HepG2 (cell line): ENCODE results near the gene TMEM19. TPM values are rescaled to one million over a fixed set of nuclear protein-coding genes. Genes with fewer than 3 reads are reported as not detected.

Source experiments
- ATAC-seq: fragments of 200-7000 bp; cut with Tn5 transposase; 3 replicates; pipeline ENCODE4 v1.9.1; 2020; ENCODE audit warnings: mild to moderate bottlenecking, moderate library complexity
- BruUV-seq: library from RNA; stranded (reverse); fragments of 400-500 nt; replicated peaks from 2 replicates; lab custom pipeline; 2021; lab: Mats Ljungman, UMichigan
- CTCF ChIA-PET: fragments of 300-600 bp; formaldehyde crosslinking; extraction: SDS; loops from one replicate; lab custom pipeline; 2021; ENCODE audit warnings: low total read pairs, inconsistent platforms, low intra/inter-chr PET ratio; lab: Yijun Ruan, JAX
- POLR2A ChIA-PET: fragments of 350-600 bp; sonication (Branson Sonifier 250); formaldehyde crosslinking; loops from one replicate; lab custom pipeline; 2020; ENCODE audit warnings: antibody characterized with exemption, inconsistent platforms; lab: Yijun Ruan, JAX
- DNase-seq: peaks from one replicate; pipeline ENCODE4 v3.0.0-alpha.2; 2015; ENCODE audit warnings: low spot score
- FAIRE-seq: peaks from 3 replicates; lab custom pipeline; 2011; peaks lifted over from hg19 to GRCh38; lab: Jason Lieb, UNC
- H2AFZ ChIP-seq: one replicate; pipeline ENCODE4 v1.6.1; 2011; ENCODE audit warnings: low read length, inconsistent platforms
- H3K27ac ChIP-seq: fragments of 300-600 bp; 3 replicates; pipeline ENCODE4 v1.8.0; 2011; ENCODE audit warnings: mixed run types, mild to moderate bottlenecking, mixed read lengths, low read length, inconsistent platforms; ENCODE audit not compliant: insufficient read depth; ENCODE audit errors: extremely low read length
- H3K27me3 ChIP-seq, 2 experiments: fragments of 200-600 bp in 1 of 2; 2 replicates in 1 of 2; 3 replicates in 1 of 2; pipeline versions ENCODE4 v1.6.0 to v1.8.0; 2011; ENCODE audit warnings: low read length in 2 of 2, mild to moderate bottlenecking in 2 of 2, moderate library complexity in 2 of 2, inconsistent platforms in 1 of 2; ENCODE audit not compliant: insufficient read depth in 2 of 2, control insufficient read depth in 1 of 2
- H3K36me3 ChIP-seq, 2 experiments: fragments of 200-600 bp in 1 of 2; replicated peaks in 1 of 2; 2 replicates in 1 of 2; 3 replicates in 1 of 2; pipeline versions ENCODE4 v1.5.1 to v1.8.0; 2011; ENCODE audit warnings: low read length in 2 of 2, inconsistent platforms in 1 of 2; ENCODE audit not compliant: insufficient read depth in 2 of 2, control insufficient read depth in 1 of 2
- H3K4me1 ChIP-seq: 2 replicates; pipeline ENCODE4 v1.5.1; 2012; ENCODE audit warnings: low read length, inconsistent platforms; ENCODE audit not compliant: insufficient read depth
- H3K4me2 ChIP-seq: 2 replicates; pipeline ENCODE4 v1.6.0; 2011; ENCODE audit warnings: low read depth, low read length, inconsistent platforms
- H3K4me3 ChIP-seq, 3 experiments: fragments of 200-600 bp in 1 of 3; sonication (generic), shearing (Covaris generic) in 1 of 3; replicated peaks in 1 of 3; 2 replicates each; pipeline ENCODE4 v1.5.1; 2011 to 2016; ENCODE audit warnings: low read length in 3 of 3, inconsistent platforms in 2 of 3, low read depth in 2 of 3, mild to moderate bottlenecking in 2 of 3, control low read depth in 1 of 3, mixed read lengths in 1 of 3; ENCODE audit not compliant: insufficient read depth in 1 of 3
- H3K79me2 ChIP-seq: one replicate; pipeline ENCODE4 v1.6.1; 2011; ENCODE audit warnings: low read length, inconsistent platforms; ENCODE audit not compliant: insufficient read depth
- H3K9ac ChIP-seq: 2 replicates; pipeline ENCODE4 v1.6.0; 2011; ENCODE audit warnings: mild to moderate bottlenecking, low read depth, low read length, inconsistent platforms; ENCODE audit not compliant: insufficient read depth
- H3K9me3 ChIP-seq: 2 replicates; pipeline ENCODE4 v1.5.1; 2012; ENCODE audit warnings: mild to moderate bottlenecking, low read length
- H4K20me1 ChIP-seq: 2 replicates; pipeline ENCODE4 v1.6.0; 2011; ENCODE audit warnings: inconsistent platforms, mild to moderate bottlenecking, low read length, moderate library complexity; ENCODE audit not compliant: insufficient read depth
- AGO1 ChIP-seq: fragments of 200-400 bp; formaldehyde crosslinking; IDR thresholded peaks from 2 replicates; pipeline ENCODE4 v1.6.1; 2017; ENCODE audit warnings: mild to moderate bottlenecking, low read depth, low read length, moderate library complexity; ENCODE audit not compliant: poor library complexity, severe bottlenecking
- HOXD1 ChIP-seq: sonication (generic); formaldehyde crosslinking; IDR thresholded peaks from 2 replicates; pipeline ENCODE4 v1.5.0; 2020; ENCODE audit warnings: missing genetic modification reagents
- MAFF ChIP-seq: IDR thresholded peaks from 2 replicates; pipeline ENCODE4 v1.6.1; 2011; ENCODE audit warnings: low read depth, low read length, improper control_type of control experiment
- MAFK ChIP-seq, 2 experiments: IDR thresholded peaks in 1 of 2; conservative IDR thresholded peaks in 1 of 2; 2 replicates each; pipeline ENCODE4 v1.6.1; 2011; ENCODE audit warnings: improper control_type of control experiment in 2 of 2, low read length in 2 of 2
- SAP130 ChIP-seq: IDR thresholded peaks from 2 replicates; pipeline ENCODE4 v1.6.1; 2016; ENCODE audit warnings: low read depth
- ZFAT ChIP-seq: sonication (generic); formaldehyde crosslinking; conservative IDR thresholded peaks from 2 replicates; pipeline ENCODE4 v1.8.1; 2023; ENCODE audit warnings: missing genetic modification reagents, inconsistent platforms
- in situ Hi-C: cut with HindIII; loops from 2 replicates; pipeline ENCODE4 v1.10.0; 2017; ENCODE audit warnings: low pct_unique_long_range_greater_than_20kb; ENCODE audit not compliant: extremely low pct_ligation_motif_present
- intact Hi-C: fragments of 100-400 bp; cut with micrococcal nuclease; formaldehyde crosslinking; loops from one replicate; pipeline ENCODE4 v1.10.0; 2022; ENCODE audit not compliant: unreplicated experiment
- polyA plus RNA-seq, 8 experiments: library from polyadenylated mRNA; depleted of rRNA in 3 of 8; stranded (reverse) in 7 of 8; unstranded in 1 of 8; fragments of >200 nt; fragmentation: Illumina TruSeq in 4 of 8; extraction: Trizol in 4 of 8; gene quantifications; 2 replicates each; pipeline versions ENCODE4 v1.2.1 to v1.2.3, GENCODE V29; 2011 to 2016; ENCODE audit warnings: low read depth in 4 of 8, missing spikeins in 1 of 8, mixed read lengths in 1 of 8; ENCODE audit not compliant: insufficient read depth in 1 of 8
- total RNA-seq, 5 experiments: library from RNA; depleted of rRNA; stranded (reverse); fragments of >200 nt; fragmentation: Illumina TruSeq; extraction: Trizol; gene quantifications; 2 replicates each; pipeline ENCODE4 v1.2.3, GENCODE V29; 2016; ENCODE audit warnings: low read depth in 1 of 5
- TF ChIP-seq, protein P1 (sequence below), 2 experiments: sonication (generic) in 1 of 2; formaldehyde crosslinking in 1 of 2; IDR thresholded peaks; 2 replicates each; pipeline versions ENCODE4 v1.6.1 to v1.9.0; 2014 to 2022; ENCODE audit warnings: antibody characterized with exemption in 1 of 2, borderline replicate concordance in 1 of 2, inconsistent platforms in 1 of 2, low read depth in 1 of 2, missing genetic modification reagents in 1 of 2

TMEM19 gene
- total and polyA plus RNA-seq, 2 of the 13 experiments (the other 11 are each of a cell fraction or from before 2014, with no cell fraction given), result 16.9 to 22.5 TPM

- TF ChIP-seq, protein P1, sequence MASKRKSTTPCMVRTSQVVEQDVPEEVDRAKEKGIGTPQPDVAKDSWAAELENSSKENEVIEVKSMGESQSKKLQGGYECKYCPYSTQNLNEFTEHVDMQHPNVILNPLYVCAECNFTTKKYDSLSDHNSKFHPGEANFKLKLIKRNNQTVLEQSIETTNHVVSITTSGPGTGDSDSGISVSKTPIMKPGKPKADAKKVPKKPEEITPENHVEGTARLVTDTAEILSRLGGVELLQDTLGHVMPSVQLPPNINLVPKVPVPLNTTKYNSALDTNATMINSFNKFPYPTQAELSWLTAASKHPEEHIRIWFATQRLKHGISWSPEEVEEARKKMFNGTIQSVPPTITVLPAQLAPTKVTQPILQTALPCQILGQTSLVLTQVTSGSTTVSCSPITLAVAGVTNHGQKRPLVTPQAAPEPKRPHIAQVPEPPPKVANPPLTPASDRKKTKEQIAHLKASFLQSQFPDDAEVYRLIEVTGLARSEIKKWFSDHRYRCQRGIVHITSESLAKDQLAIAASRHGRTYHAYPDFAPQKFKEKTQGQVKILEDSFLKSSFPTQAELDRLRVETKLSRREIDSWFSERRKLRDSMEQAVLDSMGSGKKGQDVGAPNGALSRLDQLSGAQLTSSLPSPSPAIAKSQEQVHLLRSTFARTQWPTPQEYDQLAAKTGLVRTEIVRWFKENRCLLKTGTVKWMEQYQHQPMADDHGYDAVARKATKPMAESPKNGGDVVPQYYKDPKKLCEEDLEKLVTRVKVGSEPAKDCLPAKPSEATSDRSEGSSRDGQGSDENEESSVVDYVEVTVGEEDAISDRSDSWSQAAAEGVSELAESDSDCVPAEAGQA (IDR thresholded peaks at IDR 0.05; ENCODE audit: low read depth), result no peak
- TF ChIP-seq, protein P1 (CRISPR knock-in tag; IDR thresholded peaks at IDR 0.05; ENCODE audit: borderline replicate concordance), result no peak
- TF ChIP-seq ZFAT, result no peak
- TF ChIP-seq AGO1, result no peak
- no peak for TF ChIP-seq HOXD1 (CRISPR knock-in tag)
- TF ChIP-seq, all 625 proteins: peak for 4
These were observed 49.2 kb upstream of the TMEM19 start (continued) for GRCh38 chr12:71636704-71637115.

DNA sequence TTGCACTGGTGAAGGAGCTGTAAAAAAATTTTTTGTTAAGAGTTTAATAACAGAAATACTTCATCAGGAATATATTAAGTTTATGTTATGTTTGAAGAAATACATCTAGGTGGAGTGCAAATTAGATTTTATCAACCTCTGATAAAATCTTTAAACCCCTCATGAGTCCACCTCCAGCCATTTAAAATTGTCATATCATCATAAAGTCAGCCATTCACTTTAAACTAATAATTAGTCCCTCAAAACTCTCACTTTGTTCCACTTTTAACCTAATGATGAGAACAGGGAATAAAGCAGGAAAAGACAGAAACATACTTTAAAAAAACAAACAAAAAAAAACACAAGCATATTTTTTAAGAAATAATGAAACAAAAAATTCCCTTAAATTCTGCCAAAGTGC is 47.4 kb upstream of the TMEM19 start:
- in situ Hi-C loops, result no loop called here
- no peak for FAIRE-seq
- peaks cover 10 to 70% of the 10 kb centered on the region in 2 experiments for H3K36me3 ChIP-seq

More for the DNA sequence above, 47.4 kb upstream of the TMEM19 start:
- Histone ChIP-seq H3K27me3 (no peaks in the 10 kb centered on the region), H4K20me1 (no peaks in the 10 kb centered on the region; the same call in 1 of the 2 replicates), H3K9me3 (no peaks in the 10 kb centered on the region), H2AFZ (no peak overlapping the region), H3K79me2 (no peaks in the 10 kb centered on the region), H3K4me1 (no peaks in the 10 kb centered on the region), H3K4me3 (no peak overlapping the region), H3K4me2 (no peak overlapping the region), H3K9ac (no peak overlapping the region), H3K27ac (no peak overlapping the region)
- intact Hi-C loops, result loop anchor here (10.0 kb wide), 1 partner anchor 194 kb away; no protein-coding TSS in a partner anchor
- TF ChIP-seq MAFK (conservative IDR thresholded peaks at IDR 0.05 in 1 of 2, IDR thresholded peaks at IDR 0.05 in 1 of 2; ENCODE audit: low read length in 2 of 2) (peak; percentile 75 to 76; a peak in 3 of 4 replicates), SAP130 (CRISPR knock-in tag) (no peak), MAFF (peak; percentile 77)
- ATAC-seq, result no peak
- ChIA-PET CTCF (interaction anchor here (2.1 kb wide), 1 partner anchor 109 kb away, joined by 17 read pairs; no protein-coding TSS in a partner anchor), POLR2A (no interaction called here)
- no TSS peak for BruUV-seq
- no peak for DNase-seq
